ENCODE data around the gene GLI3.

The GLI3 gene

GRCh38 chr7:41967156-41967555 is 269.9 kb downstream of the GLI3 start:
- peaks cover 77% of the 10 kb centered on the region for H3K36me3 Mint-ChIP-seq (ENCODE audit: low read depth)

GRCh38 chr7:41965951-41966505 is 271.0 kb downstream of the GLI3 start:
- no peak for DNase-seq
- Mint-ChIP-seq H3K36me3 (ENCODE audit: low read depth) (peaks cover 78% of the 10 kb centered on the region), H3K4me1 (no peaks in the 10 kb centered on the region), H3K27me3 (ENCODE audit: low read depth, poor library complexity) (no peaks in the 10 kb centered on the region), H3K9me3 (no peaks in the 10 kb centered on the region), H3K27ac (no peak overlapping the region), H3K4me3 (no peak overlapping the region)
- TF ChIP-seq CTCF (IDR thresholded peaks at IDR 0.05): no peak

More at GRCh38 chr7:41967156-41967555, 269.9 kb downstream of the GLI3 start:
- Mint-ChIP-seq H3K27ac (no peak overlapping the region), H3K4me1 (no peaks in the 10 kb centered on the region), H3K27me3 (ENCODE audit: low read depth, poor library complexity) (no peaks in the 10 kb centered on the region), H3K4me3 (no peak overlapping the region), H3K9me3 (no peaks in the 10 kb centered on the region)
- TF ChIP-seq CTCF (IDR thresholded peaks at IDR 0.05): no peak
- DNase-seq: no peak

GRCh38 chr7:41964849-41965745 is 271.9 kb downstream of the GLI3 start:
- no peaks in the 10 kb centered on the region for H3K27me3 Mint-ChIP-seq (ENCODE audit: low read depth, poor library complexity)
- no peak overlapping the region for H3K4me3 Mint-ChIP-seq
- no peak for DNase-seq
- no peaks in the 10 kb centered on the region for H3K4me1 Mint-ChIP-seq
- H3K36me3 Mint-ChIP-seq (ENCODE audit: low read depth): peaks cover 79% of the 10 kb centered on the region
- no peak overlapping the region for H3K27ac Mint-ChIP-seq
- no peak for TF ChIP-seq CTCF (IDR thresholded peaks at IDR 0.05)
- no peaks in the 10 kb centered on the region for H3K9me3 Mint-ChIP-seq

- H3K36me3 Mint-ChIP-seq (ENCODE audit: low read depth): peaks cover 72% of the 10 kb centered on the region
- DNase-seq: no peak
Measured at GRCh38 chr7:41964183-41964753, 272.7 kb downstream of the GLI3 start.

GRCh38 chr7:41956705-41957104 is 280.3 kb downstream of the GLI3 start:
- Mint-ChIP-seq H3K36me3 (ENCODE audit: low read depth) (peaks cover 13% of the 10 kb centered on the region), H3K27ac (no peak overlapping the region), H3K27me3 (ENCODE audit: low read depth, poor library complexity) (peaks cover 3% of the 10 kb centered on the region), H3K9me3 (no peaks in the 10 kb centered on the region), H3K4me3 (no peak overlapping the region), H3K4me1 (peaks cover 38% of the 10 kb centered on the region)
- no peak for TF ChIP-seq CTCF (IDR thresholded peaks at IDR 0.05)
- DNase-seq: no peak

More at GRCh38 chr7:41964183-41964753, 272.7 kb downstream of the GLI3 start:
- Mint-ChIP-seq H3K27me3 (ENCODE audit: low read depth, poor library complexity) (no peaks in the 10 kb centered on the region), H3K4me3 (no peak overlapping the region), H3K9me3 (no peaks in the 10 kb centered on the region), H3K27ac (no peak overlapping the region), H3K4me1 (no peaks in the 10 kb centered on the region)
- no peak for TF ChIP-seq CTCF (IDR thresholded peaks at IDR 0.05)
